Measurements from ENCODE around the gene RNF150.
"Not testable (repeated sequence)": the region's sequence is repeated elsewhere in the genome, so short reads cannot be mapped to it uniquely, and the experiment has no call there.

The RNF150 gene

GRCh38 chr4:140844061-140844460 lies 289.2 kb downstream of the RNF150 start:
- no peak overlapping the region for H3K4me3 Mint-ChIP-seq
- H3K9me3 Mint-ChIP-seq, result peaks cover 2% of the 10 kb centered on the region
- no peaks in the 10 kb centered on the region for H3K27me3 Mint-ChIP-seq
- H3K4me1 Mint-ChIP-seq, result peaks cover 19% of the 10 kb centered on the region
- no peak overlapping the region for H3K27ac Mint-ChIP-seq
- ATAC-seq (ENCODE audit: low read depth), result no peak
- DNase-seq (ENCODE audit: low spot score in 2 of 2), result no peak
- peaks cover 2% of the 10 kb centered on the region for H3K36me3 Mint-ChIP-seq

DNA sequence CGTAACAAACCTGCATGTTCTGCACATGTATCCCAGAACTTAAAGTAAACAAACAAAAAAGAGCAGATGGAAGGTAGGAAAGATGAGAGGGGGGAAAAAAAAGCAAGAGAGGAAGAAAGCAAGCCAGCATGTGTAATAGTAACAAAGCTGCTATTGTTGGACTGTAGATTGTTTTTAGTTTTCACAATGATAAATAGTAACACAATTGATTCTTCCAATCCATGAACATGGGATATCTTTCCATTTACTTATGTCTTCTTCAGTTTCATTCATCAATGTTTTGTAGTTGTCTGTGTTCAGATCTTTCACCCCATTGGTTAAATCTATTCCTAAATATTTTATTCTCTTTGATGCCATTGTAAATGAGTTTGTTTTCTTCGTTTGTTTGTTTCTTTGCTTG lies 292.1 kb downstream of the RNF150 start:
- Mint-ChIP-seq H3K27me3 (no peaks in the 10 kb centered on the region), H3K4me3 (no peak overlapping the region), H3K27ac (peak overlapping the region; percentile 55), H3K4me1 (peaks cover 29% of the 10 kb centered on the region), H3K9me3 (peaks cover 2% of the 10 kb centered on the region), H3K36me3 (peaks cover 2% of the 10 kb centered on the region)
- no peak for ATAC-seq (ENCODE audit: low read depth)
- no peak for DNase-seq (ENCODE audit: low spot score in 2 of 2)

DNA sequence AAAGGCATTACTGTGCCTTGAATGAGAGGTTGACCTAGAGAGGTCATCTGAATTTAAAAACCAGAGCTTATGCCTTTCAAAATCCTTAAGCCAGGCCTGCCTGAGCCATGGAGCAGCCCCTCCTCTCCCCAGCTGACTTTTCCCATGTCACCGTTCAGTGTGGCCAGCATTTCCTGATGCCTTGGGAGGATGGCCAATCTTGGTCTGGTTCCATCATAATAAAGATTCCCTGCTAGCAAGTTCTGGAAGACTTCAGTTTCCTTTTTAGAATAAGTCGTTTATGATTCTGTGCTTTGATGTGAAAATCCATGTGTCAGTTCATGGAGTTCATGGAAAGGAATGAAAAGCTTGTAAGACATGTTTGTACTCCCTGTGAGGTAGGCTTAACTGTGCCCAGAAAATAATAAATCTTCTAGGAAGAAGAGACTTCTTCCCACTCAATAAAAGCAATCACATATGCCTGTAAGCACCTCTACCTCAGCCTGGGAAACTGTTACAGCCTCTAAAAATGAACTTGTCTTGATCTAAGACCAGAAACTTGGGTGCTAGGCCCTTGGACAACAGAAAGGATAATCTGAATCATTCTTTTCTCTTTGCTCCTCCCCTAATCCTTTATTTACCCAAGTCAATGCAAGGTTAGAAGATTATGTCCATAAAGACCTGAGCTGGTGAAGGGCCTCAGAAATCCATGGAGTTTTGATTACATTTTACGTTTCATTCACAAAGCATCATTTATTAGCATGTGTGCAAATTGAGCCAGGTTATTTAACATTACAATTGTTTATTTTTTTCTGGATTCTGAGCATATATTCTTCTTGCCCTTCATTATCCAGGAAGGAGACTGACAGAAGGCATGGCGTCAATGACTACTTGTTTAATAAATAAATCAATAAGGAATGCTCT lies 293.1 kb downstream of the RNF150 start:
- Mint-ChIP-seq H3K4me3 (no peak overlapping the region), H3K4me1 (peaks cover 31% of the 10 kb centered on the region), H3K36me3 (peaks cover 2% of the 10 kb centered on the region), H3K27me3 (no peaks in the 10 kb centered on the region), H3K27ac (peak overlapping the region; percentile 4), H3K9me3 (peaks cover 2% of the 10 kb centered on the region)
- ATAC-seq (ENCODE audit: low read depth), result no peak
- no peak for DNase-seq (ENCODE audit: low spot score in 2 of 2)

GRCh38 chr4:140839406-140839805 lies 293.9 kb downstream of the RNF150 start:
- ATAC-seq (ENCODE audit: low read depth), result no peak

GRCh38 chr4:140837736-140838135 lies 295.5 kb downstream of the RNF150 start:
- ATAC-seq (ENCODE audit: low read depth) (peak; percentile 61), DNase-seq (ENCODE audit: low spot score in 2 of 2) (no peak)
- peaks cover 8% of the 10 kb centered on the region for H3K9me3 Mint-ChIP-seq
- no peaks in the 10 kb centered on the region for H3K27me3 Mint-ChIP-seq
- H3K27ac Mint-ChIP-seq, result no peak overlapping the region
- H3K4me1 Mint-ChIP-seq, result peaks cover 44% of the 10 kb centered on the region
- no peak overlapping the region for H3K4me3 Mint-ChIP-seq
- H3K36me3 Mint-ChIP-seq, result peaks cover 4% of the 10 kb centered on the region

More at GRCh38 chr4:140839406-140839805, 293.9 kb downstream of the RNF150 start:
- no peak for DNase-seq (ENCODE audit: low spot score in 2 of 2)
- peak overlapping the region; percentile 61 for H3K27ac Mint-ChIP-seq
- H3K4me3 Mint-ChIP-seq, result no peak overlapping the region
- H3K4me1 Mint-ChIP-seq, result peaks cover 36% of the 10 kb centered on the region
- peaks cover 2% of the 10 kb centered on the region for H3K9me3 Mint-ChIP-seq
- peaks cover 3% of the 10 kb centered on the region for H3K36me3 Mint-ChIP-seq
- no peaks in the 10 kb centered on the region for H3K27me3 Mint-ChIP-seq

DNA sequence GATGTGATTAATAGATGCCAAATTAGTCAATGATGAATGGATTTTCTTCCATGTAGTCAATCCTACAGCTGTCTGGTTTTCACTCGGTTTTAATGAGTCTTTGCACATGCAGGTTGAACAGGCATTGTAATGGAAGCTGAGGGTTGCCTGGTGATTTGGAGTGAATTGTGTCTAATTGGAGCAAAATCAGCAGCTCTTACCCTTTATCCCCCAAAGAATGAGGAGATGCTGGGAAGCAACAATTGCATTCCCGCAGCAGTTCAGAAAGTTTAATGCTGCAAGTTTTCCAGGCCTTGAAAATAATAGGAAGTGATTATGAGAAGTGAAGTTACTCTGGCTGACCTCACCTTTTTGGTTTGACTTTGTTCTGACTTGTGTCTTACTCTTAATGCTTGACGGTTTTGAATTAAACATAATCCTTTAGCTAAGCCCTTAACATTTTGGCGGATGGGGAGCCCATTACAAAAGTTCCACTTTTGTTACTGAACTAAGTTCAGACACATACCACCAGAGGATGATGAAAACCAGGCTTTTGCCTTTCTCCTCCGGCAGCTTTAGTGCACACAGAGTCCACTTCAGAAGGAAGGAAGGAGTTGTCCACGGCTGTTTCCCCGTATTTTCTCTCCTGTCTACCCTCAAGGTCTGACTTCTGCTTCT lies 298.3 kb downstream of the RNF150 start:
- ATAC-seq (ENCODE audit: low read depth), result no peak
- peaks cover 9% of the 10 kb centered on the region for H3K9me3 Mint-ChIP-seq
- H3K4me3 Mint-ChIP-seq, result no peak overlapping the region
- no peak for DNase-seq (ENCODE audit: low spot score in 2 of 2)
- peaks cover 53% of the 10 kb centered on the region for H3K4me1 Mint-ChIP-seq
- H3K27me3 Mint-ChIP-seq, result no peaks in the 10 kb centered on the region
- peak overlapping the region; percentile 15 for H3K27ac Mint-ChIP-seq
- peaks cover 10% of the 10 kb centered on the region for H3K36me3 Mint-ChIP-seq

DNA sequence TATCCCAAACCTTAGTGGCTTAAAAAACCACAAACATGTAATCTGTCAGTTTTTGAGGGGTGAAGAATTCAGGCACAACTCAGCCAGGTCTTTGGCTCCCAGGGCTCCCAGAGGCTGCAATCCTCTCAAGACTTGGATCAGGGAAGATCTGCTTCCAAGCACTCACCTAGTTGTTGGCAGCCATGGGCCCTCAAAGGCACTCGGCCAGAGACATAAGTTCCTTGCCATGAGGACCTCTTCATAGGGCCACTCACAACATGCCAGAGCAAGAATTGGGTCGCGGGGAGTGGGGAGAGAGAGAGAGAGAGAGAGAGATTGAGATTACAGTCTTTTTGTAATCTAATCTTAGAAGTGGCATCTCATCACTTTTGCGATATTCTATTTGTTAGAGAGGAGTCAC lies 300.0 kb downstream of the RNF150 start:
- H3K4me1 Mint-ChIP-seq, result peaks cover 53% of the 10 kb centered on the region
- DNase-seq (ENCODE audit: low spot score in 2 of 2) (no peak), ATAC-seq (ENCODE audit: low read depth) (no peak)
- H3K36me3 Mint-ChIP-seq, result peaks cover 11% of the 10 kb centered on the region
- no peak overlapping the region for H3K4me3 Mint-ChIP-seq
- no peaks in the 10 kb centered on the region for H3K27me3 Mint-ChIP-seq
- H3K27ac Mint-ChIP-seq, result peak overlapping the region; percentile 39
- H3K9me3 Mint-ChIP-seq, result peaks cover 9% of the 10 kb centered on the region

- peak overlapping the region; percentile 31 for H3K4me3 Mint-ChIP-seq
- H3K27me3 Mint-ChIP-seq, result no peaks in the 10 kb centered on the region
- peak overlapping the region; percentile 82 for H3K27ac Mint-ChIP-seq
- peaks cover 21% of the 10 kb centered on the region for H3K36me3 Mint-ChIP-seq
- peak; percentile 92 for ATAC-seq (ENCODE audit: low read depth)
- peaks cover 55% of the 10 kb centered on the region for H3K4me1 Mint-ChIP-seq
- DNase-seq (ENCODE audit: low spot score in 2 of 2), result no peak
- peaks cover 12% of the 10 kb centered on the region for H3K9me3 Mint-ChIP-seq
Observed at GRCh38 chr4:140829825-140830224, 303.4 kb downstream of the RNF150 start.

- DNase-seq (ENCODE audit: low spot score in 2 of 2) (no peak), ATAC-seq (ENCODE audit: low read depth) (no peak)
- peaks cover 14% of the 10 kb centered on the region for H3K9me3 Mint-ChIP-seq
- H3K27ac Mint-ChIP-seq, result no peak overlapping the region
- H3K36me3 Mint-ChIP-seq, result peaks cover 23% of the 10 kb centered on the region
- H3K27me3 Mint-ChIP-seq, result no peaks in the 10 kb centered on the region
- H3K4me1 Mint-ChIP-seq, result peaks cover 42% of the 10 kb centered on the region
- H3K4me3 Mint-ChIP-seq, result no peak overlapping the region
Observed at GRCh38 chr4:140826701-140827027, 306.6 kb downstream of the RNF150 start.

DNA sequence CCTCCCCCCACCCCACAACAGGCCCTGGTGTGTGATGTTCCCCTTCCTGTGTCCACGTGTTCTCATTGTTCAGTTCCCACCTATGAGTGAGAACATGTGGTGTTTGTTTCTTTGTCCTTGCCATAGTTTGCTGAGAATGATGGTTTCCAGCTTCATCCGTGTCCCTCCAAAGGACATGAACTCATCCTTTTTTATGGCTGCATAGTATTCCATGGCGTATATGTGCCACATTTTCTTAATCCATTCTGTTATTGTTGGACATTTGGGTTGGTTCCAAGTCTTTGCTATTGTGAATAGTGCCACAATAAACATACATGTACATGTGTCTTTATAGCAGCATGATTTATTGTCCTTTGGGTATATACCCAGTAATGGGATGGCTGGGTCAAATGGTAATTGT lies 312.7 kb downstream of the RNF150 start:
- H3K27ac Mint-ChIP-seq; H3K27me3 Mint-ChIP-seq; DNase-seq (ENCODE audit: low spot score in 2 of 2); H3K4me3 Mint-ChIP-seq; ATAC-seq (ENCODE audit: low read depth): not testable (repeated sequence)
- H3K9me3 Mint-ChIP-seq, result peaks cover 11% of the 10 kb centered on the region
- H3K4me1 Mint-ChIP-seq, result peaks cover 22% of the 10 kb centered on the region
- H3K36me3 Mint-ChIP-seq, result peaks cover 21% of the 10 kb centered on the region

- H3K4me1 Mint-ChIP-seq, result peaks cover 23% of the 10 kb centered on the region
- H3K27me3 Mint-ChIP-seq, result no peaks in the 10 kb centered on the region
- DNase-seq (ENCODE audit: low spot score in 2 of 2), result no peak
- peaks cover 16% of the 10 kb centered on the region for H3K36me3 Mint-ChIP-seq
- no peak overlapping the region for H3K4me3 Mint-ChIP-seq
- no peak for ATAC-seq (ENCODE audit: low read depth)
- H3K9me3 Mint-ChIP-seq, result peaks cover 9% of the 10 kb centered on the region
- no peak overlapping the region for H3K27ac Mint-ChIP-seq
Observed at GRCh38 chr4:140819610-140820009, 313.7 kb downstream of the RNF150 start.

DNA sequence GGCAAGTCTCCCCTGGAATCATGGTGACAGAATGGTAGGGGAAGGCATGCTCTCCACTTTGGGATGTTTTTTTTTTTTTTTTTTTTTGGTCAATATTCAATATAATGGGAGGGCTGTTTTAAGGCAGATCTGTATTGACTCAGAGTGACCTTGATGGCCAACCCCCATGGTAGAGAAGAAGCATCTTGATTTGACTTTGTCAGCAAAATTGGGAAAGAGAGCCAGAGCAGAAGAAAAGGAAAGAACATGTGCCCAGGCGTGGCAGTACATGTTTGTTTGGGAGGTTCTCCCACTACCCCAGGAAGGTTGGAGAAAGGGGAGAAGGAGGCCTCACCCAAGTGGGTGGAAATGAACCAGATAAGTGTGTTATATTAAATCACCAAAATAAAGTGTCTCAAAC lies 314.8 kb downstream of the RNF150 start:
- Mint-ChIP-seq H3K4me1 (peaks cover 25% of the 10 kb centered on the region), H3K27ac (no peak overlapping the region), H3K4me3 (no peak overlapping the region), H3K27me3 (no peaks in the 10 kb centered on the region), H3K36me3 (peaks cover 12% of the 10 kb centered on the region), H3K9me3 (peaks cover 6% of the 10 kb centered on the region)
- ATAC-seq (ENCODE audit: low read depth) (no peak), DNase-seq (ENCODE audit: low spot score in 2 of 2) (no peak)

DNA sequence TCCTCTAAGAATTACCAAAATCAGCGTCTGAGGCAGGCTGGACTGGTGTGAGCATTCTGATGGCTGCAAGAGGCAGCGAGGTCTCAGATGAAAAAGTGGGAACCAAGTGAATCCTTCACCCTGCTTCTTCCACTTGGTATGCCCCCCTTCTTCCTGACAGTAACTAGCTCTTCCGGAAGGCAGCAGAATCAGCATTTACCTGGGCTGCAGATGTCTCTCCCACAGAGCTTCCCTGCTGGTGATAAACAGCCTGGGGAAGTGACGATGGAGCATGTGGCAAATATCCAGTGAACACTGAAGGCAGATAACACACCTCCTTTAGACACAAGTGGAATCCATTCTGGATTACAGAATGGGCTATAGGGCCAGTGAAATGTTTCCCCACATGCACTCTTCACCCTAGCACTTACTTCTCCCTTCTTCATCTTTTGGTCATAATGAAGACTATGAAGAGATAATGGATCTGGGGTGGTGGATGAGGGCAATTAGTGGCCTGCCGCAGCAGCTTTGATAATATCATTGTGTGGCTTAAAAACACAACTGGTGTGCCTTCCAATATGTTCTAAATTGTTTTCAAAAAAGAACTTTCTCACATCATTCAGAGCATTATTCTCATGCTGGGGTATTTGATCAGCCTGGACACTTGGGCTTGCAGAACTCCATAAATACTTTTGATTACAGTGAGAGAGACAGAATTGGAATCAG lies 316.3 kb downstream of the RNF150 start:
- H3K4me3 Mint-ChIP-seq, result no peak overlapping the region
- H3K27ac Mint-ChIP-seq, result no peak overlapping the region
- no peaks in the 10 kb centered on the region for H3K27me3 Mint-ChIP-seq
- ATAC-seq (ENCODE audit: low read depth) (no peak), DNase-seq (ENCODE audit: low spot score in 2 of 2) (no peak)
- H3K4me1 Mint-ChIP-seq, result peaks cover 28% of the 10 kb centered on the region
- peaks cover 3% of the 10 kb centered on the region for H3K9me3 Mint-ChIP-seq
- H3K36me3 Mint-ChIP-seq, result peaks cover 9% of the 10 kb centered on the region

GRCh38 chr4:140813804-140814203 lies 319.5 kb downstream of the RNF150 start:
- Mint-ChIP-seq H3K9me3 (peaks cover 3% of the 10 kb centered on the region), H3K4me1 (peaks cover 46% of the 10 kb centered on the region), H3K27me3 (no peaks in the 10 kb centered on the region), H3K36me3 (peaks cover 13% of the 10 kb centered on the region), H3K27ac (no peak overlapping the region), H3K4me3 (no peak overlapping the region)
- DNase-seq (ENCODE audit: low spot score in 2 of 2), result no peak
- no peak for ATAC-seq (ENCODE audit: low read depth)

All from memory B cell (primary cell).